DMS114 treated with DMSO at 0.1 percent for 48 hours (cell line): ENCODE measurements around the gene TRA2A.
"Not testable (repeated sequence)": the region's sequence is repeated elsewhere in the genome, so short reads cannot be mapped to it uniquely, and the experiment has no call there.

ENCODE experiments used
- DNase-seq: peaks from one replicate; lab custom pipeline; 2025; ENCODE audit not compliant: unreplicated experiment; lab: John Stamatoyannopoulos, UW

Gene TRA2A

GRCh38 chr7:23531794-23532489 is at the start of gene TRA2A:
Gene TRA2A, minus strand, starts transcription at chr7:23531981. Its CDS starts 157 bp downstream, at chr7:23531824.
- peak; percentile 84 for DNase-seq

GRCh38 chr7:23570592-23571200 is 38.9 kb upstream of the TRA2A start:
- peak; percentile 66 for DNase-seq

- no peak for DNase-seq
Measured at GRCh38 chr7:23558303-23558702, 26.5 kb upstream of the TRA2A start.

GRCh38 chr7:23547662-23548061 is 15.9 kb upstream of the TRA2A start:
- no peak for DNase-seq

- DNase-seq = peak; percentile 93
Measured at GRCh38 chr7:23546897-23547572, 15.3 kb upstream of the TRA2A start.

- no peak for DNase-seq
Measured at GRCh38 chr7:23545493-23545892, 13.7 kb upstream of the TRA2A start.

- no peak for DNase-seq
Measured at GRCh38 chr7:23544913-23545354, 13.2 kb upstream of the TRA2A start.

- DNase-seq = no peak
Measured at GRCh38 chr7:23542752-23543151, 11.0 kb upstream of the TRA2A start.

GRCh38 chr7:23539494-23539907 is 7.7 kb upstream of the TRA2A start:
- DNase-seq = no peak

GRCh38 chr7:23538301-23538700 is 6.5 kb upstream of the TRA2A start:
- no peak for DNase-seq

GRCh38 chr7:23533238-23533604 is 1.4 kb upstream of the TRA2A start:
- DNase-seq = no peak

- DNase-seq = no peak
Measured at GRCh38 chr7:23532490-23533237, 883 bp upstream of the TRA2A start.

GRCh38 chr7:23531050-23531793 is 559 bp downstream of the TRA2A start:
- DNase-seq = peak; percentile 57

- DNase-seq = peak; percentile 26
Measured at GRCh38 chr7:23530405-23530804, 1.4 kb downstream of the TRA2A start.

GRCh38 chr7:23529262-23529859 is 2.4 kb downstream of the TRA2A start:
- DNase-seq = no peak

- DNase-seq = not testable (repeated sequence)
Measured at GRCh38 chr7:23525611-23526010, 6.2 kb downstream of the TRA2A start.

GRCh38 chr7:23524473-23524872 is 7.3 kb downstream of the TRA2A start:
- no peak for DNase-seq

- DNase-seq = no peak
Measured at GRCh38 chr7:23523486-23524075, 8.2 kb downstream of the TRA2A start.

- DNase-seq = no peak
Measured at GRCh38 chr7:23520582-23520981, 11.2 kb downstream of the TRA2A start.

- DNase-seq = no peak
Measured at GRCh38 chr7:23514755-23515154, 17.0 kb downstream of the TRA2A start.
